GM12801 (cell line): Measurements from ENCODE around the gene C4BPB.

Source experiments
- TF ChIP-seq, protein P1 (sequence below): IDR thresholded peaks from one replicate; pipeline ENCODE4 v1.5.1; 2011; ENCODE audit warnings: control low read depth; ENCODE audit not compliant: insufficient read length; ENCODE audit errors: extremely low read depth

The C4BPB gene

DNA sequence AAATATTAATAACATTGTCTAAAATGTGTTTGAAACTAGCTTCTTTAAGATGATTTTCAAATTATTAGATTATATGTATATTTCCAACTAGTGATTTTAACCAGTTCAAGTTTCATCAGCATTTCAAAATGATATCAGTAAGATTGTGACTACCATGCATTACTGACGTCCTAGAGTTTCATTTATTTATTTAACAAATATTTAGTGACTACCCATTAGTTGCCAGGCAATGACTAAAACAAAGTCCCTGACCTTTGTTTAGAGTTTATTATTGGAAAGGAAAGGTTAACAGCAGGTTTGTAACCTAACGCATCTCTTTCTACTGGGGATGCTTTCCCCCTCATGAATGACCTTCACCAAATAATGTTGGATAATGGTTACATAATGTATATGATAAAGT lies 7.6 kb upstream of the C4BPB start:
- TF ChIP-seq, protein P1, sequence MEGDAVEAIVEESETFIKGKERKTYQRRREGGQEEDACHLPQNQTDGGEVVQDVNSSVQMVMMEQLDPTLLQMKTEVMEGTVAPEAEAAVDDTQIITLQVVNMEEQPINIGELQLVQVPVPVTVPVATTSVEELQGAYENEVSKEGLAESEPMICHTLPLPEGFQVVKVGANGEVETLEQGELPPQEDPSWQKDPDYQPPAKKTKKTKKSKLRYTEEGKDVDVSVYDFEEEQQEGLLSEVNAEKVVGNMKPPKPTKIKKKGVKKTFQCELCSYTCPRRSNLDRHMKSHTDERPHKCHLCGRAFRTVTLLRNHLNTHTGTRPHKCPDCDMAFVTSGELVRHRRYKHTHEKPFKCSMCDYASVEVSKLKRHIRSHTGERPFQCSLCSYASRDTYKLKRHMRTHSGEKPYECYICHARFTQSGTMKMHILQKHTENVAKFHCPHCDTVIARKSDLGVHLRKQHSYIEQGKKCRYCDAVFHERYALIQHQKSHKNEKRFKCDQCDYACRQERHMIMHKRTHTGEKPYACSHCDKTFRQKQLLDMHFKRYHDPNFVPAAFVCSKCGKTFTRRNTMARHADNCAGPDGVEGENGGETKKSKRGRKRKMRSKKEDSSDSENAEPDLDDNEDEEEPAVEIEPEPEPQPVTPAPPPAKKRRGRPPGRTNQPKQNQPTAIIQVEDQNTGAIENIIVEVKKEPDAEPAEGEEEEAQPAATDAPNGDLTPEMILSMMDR, result no peak

DNA sequence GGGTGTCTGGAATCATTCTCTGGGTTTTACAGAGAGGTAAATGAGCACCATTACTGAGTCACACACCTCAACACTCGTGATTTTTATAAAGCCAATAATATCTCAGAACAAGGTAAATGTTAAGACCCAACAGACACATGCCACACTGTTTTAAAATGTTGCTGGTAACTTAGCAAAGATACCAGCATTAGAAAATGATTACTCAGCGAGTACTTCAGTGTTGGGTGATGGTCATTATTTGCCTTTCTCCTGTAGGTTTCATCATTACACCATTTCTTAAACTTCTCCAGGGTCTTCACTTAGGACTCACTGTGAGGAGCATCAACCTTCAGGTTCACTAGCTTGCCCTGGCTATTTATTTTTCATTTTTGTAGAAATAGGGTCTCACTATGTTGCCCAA lies 6.9 kb upstream of the C4BPB start:
- TF ChIP-seq, protein P1, result no peak

DNA sequence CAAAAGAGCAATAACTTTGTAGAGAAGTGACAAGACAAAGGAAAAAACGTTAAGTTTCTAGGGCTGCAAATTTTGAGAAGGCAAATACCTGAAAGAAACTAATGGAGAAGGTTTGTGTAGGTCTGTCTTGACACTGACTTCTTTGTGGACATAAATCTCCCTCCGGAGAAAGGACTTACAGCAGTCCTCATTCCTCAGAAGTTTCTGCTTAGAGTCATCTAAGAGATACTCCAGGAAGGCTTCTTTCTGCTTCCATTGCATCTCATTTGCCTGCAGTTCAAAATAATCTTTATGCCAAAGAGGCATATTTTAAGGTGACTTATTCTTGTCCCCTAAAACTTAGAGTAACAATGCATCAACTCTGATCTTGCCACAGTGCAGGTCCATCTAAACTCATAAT lies 4.4 kb upstream of the C4BPB start:
- TF ChIP-seq, protein P1, result no peak

DNA sequence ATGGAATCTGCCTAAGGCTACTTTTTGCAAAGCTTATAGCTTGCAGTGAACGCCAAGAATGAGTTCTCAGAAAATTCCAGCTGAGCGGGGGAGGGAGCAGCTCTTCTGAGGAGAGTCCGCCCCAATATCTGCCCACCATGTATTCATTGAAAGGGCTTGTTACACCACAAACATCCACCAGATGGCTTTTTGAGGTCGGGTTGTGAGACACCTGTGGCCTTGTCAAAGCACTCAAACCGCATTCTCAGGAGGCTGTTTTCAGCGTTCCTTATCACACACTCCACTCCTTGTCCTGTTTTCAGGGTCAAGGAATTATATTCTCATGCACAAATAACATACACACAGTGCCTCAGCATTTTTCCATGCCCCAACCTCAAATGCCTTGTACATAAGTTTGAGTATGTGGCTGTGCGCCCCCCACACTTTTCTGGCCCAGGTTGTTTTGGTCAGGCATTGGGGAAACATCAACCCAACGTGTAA lies 3.9 kb upstream of the C4BPB start:
- TF ChIP-seq, protein P1, result no peak

DNA sequence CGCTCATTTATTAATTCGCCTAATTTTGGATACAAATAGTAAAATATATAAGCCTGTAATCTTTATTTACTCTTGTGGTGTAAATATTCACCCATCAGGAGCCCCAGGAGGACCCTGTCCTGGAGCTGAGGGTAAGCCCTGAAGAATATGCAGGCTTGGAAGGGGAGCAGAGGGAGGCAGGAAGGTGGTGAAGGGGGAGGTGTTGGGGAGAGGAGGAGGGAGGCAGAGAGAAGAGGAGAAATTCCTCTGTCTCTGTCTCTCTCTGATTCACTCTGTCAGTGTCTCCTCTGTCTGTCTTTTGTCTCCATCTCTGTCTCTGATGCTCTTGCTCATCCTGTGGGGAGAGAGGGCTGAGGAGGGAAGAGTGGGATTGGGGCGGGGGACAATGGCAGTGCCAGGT lies 2.8 kb upstream of the C4BPB start:
- TF ChIP-seq, protein P1, result no peak

DNA sequence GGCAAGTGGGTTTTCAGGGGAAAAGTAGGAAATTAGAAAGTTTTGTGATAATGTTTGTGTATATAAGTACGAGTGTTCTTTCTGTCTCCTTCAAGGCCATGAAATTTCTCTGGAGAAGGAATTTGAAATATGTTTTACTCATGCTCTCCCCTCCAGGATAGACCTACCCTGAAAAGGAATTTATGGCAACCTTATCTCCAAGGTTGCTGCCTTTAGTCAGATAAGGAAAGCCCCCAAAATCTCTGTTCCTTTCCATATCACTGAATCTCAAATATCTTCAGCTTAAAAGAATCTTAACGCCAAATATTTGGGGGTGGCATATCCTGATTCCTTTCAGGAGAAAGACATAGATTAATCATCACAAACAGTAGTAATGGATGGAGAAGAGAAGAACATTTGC lies 499 bp upstream of the C4BPB start:
- TF ChIP-seq, protein P1, result no peak

DNA sequence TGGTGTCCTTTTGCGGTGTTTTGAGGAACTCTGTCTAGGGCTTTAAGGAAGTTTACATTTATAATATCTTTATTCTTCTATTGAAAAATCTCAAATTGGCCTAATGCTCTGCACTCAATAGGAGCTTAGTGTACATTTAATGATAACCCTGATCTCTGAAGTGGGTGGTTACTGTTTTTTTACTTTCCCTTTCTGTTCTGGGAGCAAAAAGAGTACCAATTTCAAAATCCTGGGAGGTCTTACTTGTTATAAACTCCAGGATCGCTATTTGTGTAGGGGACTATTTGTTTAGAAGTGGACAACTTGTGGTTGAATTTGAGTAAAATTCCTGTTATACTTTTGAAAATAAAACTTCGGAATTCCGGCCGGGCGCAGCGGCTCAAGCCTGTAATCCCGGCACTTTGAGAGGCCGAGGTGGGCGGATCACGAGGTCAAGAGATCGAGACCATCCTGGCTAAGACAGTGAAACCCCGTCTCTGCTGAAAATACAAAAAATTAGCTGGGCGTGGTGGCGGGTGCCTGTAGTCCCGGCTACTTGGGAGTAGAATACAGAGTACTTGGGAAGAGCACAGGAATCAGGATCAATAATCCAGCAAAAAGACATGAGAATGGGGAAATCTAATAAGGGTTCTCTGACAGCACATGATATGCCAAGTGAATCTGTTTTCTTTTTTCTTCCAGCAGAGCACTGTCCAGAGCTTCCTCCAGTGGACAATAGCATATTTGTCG lies 1.1 kb downstream of the C4BPB start:
- TF ChIP-seq, protein P1, result no peak
